HT-29 (cell line): ENCODE data around the gene PRRG1. TPM values are rescaled to one million over a fixed set of nuclear protein-coding genes. Genes with fewer than 3 reads are reported as not detected.
"Not testable (repeated sequence)": the region's sequence is repeated elsewhere in the genome, so short reads cannot be mapped to it uniquely, and the experiment has no call there.

Experiments used
- DNase-seq: peaks from one replicate; pipeline ENCODE4 v3.0.0-alpha.2; 2015; ENCODE audit warnings: low spot score
- total RNA-seq: library from RNA; depleted of rRNA; stranded (reverse); fragments of >200 nt; shearing (Covaris generic); gene quantifications from 2 replicates; pipeline ENCODE4 v1.2.3, GENCODE V29; 2014; rRNA removed

Gene PRRG1
- 4.0 and 5.8 TPM in 2 replicates for total RNA-seq

DNA sequence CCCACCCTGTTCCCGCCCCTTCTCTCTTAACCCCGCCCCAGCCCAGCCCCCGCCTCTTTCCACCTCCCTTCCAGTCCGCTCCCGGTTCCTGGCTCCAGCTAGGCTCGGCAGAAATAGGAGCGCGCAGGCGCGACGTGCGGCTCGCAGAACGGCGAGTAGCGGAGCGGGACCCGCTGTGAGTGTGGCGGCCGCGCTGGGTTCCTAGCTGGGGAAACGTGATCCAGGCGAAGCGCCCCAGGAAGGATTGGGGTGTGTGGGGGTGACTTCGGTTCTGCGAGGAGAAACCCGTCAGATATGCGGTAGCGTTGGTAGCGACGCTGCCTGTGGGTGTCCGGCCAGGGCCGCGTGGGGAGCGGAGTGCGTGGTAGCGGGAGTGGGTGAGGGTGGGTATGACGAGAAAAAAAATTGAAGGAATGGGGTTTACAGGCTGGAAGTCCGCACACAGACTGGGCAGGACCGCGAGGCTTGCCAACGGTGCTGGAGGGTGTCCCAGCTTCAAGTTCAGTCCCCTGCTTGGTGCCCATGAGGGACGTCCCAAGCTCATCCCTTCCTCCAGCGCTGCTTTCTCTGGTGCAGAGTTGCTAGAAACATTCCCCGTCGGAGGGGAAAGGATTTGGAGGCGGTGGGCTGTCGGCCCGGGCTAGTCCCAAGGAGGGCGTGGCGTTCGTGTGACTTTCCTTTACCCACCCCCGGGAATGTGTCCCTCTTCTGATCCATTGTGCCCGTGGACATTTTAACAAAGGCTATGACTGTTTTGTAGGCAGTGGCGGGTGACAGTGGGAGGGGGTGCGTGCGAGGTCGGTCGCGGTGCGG, at the start of gene PRRG1:
Gene PRRG1, plus strand, starts transcription at position 144 of the 813 bp plus-strand sequence. CDS start 56,886 bp downstream, outside the sequence.
- DNase-seq: peak; percentile 58

- DNase-seq: no peak
Observed at GRCh38 chrX:37302569-37302968, 46.6 kb upstream of the PRRG1 start.

- not testable (repeated sequence) for DNase-seq
Observed at GRCh38 chrX:37305238-37305637, 43.9 kb upstream of the PRRG1 start.

GRCh38 chrX:37314531-37314930, 34.6 kb upstream of the PRRG1 start:
- DNase-seq: no peak

GRCh38 chrX:37315511-37316248, 33.5 kb upstream of the PRRG1 start:
- DNase-seq: no peak

- DNase-seq: no peak
Observed at GRCh38 chrX:37320541-37321203, 28.5 kb upstream of the PRRG1 start.

DNA sequence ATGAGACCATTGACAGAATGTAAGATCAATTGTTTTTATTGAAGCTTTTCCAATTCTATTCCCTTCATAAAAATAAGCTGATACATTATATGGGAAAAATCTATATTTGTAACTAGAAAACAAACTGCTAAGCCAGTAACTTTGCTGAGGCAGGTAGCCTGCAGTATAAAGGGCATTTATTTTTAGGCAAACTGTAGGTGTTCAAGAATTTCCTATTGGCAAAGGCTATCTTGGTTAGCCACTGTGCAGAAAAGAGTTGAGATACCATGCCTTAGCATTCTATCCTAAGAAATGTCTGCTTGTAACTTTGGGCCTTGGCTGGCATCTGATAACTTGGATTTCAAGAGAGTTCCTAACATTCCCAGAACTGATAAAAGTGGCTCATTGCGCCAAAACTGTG, 18.5 kb upstream of the PRRG1 start:
- DNase-seq: no peak

DNA sequence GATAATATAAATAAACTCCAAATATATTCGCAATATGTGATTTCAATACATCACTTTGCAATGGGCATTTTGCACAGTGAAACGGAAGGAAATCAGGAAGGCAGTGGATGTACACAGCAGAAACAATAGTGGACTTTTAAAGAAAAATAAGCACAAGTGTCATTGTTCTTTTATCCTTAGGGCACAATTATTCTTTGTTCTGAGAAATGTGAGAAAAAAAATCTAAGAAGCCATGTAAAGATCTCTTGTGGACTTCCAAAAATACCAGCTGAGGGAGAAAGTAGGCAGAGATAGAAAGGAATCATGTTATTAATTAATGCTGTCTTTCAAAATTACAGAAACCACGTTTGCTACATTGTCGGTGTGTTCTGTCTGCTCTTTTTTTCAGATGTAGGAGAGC, 17.6 kb upstream of the PRRG1 start:
- DNase-seq: no peak

- no peak for DNase-seq
Observed at GRCh38 chrX:37332055-37332454, 17.1 kb upstream of the PRRG1 start.

- no peak for DNase-seq
Observed at GRCh38 chrX:37332987-37333658, 16.0 kb upstream of the PRRG1 start.

GRCh38 chrX:37347420-37347819, 1.7 kb upstream of the PRRG1 start:
- no peak for DNase-seq

DNA sequence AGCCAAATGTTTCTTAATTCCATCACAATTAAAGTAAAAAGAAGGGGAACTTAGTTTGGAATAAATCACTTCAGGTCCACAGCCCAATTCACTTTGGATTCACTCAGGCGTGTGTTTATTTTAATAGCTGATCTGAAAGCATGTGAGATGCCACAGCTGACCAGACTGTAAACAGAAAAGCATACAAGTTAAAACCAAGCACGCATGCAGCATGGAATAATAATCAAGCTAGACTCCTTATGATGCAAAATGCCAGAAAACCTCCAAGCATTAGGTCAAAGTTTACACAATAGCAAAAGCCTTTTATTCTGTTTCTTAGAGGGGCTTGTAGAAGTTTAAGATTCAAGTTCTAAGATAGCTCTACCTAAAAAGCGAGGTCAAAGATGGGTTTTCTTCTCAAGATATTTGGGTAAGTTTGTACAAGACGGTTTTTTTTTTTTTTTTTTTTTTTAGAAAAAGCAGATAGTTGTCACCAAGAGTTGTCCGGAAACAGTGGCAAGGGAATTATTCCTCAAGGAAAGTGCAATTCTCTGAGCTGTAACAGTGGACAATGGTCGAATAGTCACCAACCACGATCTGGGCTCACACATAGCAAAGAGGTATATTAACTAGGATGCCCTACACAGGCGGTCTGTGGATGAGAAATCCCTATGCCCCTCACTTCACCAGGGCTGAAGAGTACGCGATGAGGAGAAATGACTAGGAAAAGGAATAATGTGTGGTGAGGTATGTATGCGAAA, 763 bp upstream of the PRRG1 start:
- DNase-seq: peak; percentile 12

- DNase-seq: no peak
Observed at GRCh38 chrX:37348971-37349220, 268 bp upstream of the PRRG1 start.

GRCh38 chrX:37350034-37350365, 836 bp downstream of the PRRG1 start:
- peak; percentile 19 for DNase-seq

DNA sequence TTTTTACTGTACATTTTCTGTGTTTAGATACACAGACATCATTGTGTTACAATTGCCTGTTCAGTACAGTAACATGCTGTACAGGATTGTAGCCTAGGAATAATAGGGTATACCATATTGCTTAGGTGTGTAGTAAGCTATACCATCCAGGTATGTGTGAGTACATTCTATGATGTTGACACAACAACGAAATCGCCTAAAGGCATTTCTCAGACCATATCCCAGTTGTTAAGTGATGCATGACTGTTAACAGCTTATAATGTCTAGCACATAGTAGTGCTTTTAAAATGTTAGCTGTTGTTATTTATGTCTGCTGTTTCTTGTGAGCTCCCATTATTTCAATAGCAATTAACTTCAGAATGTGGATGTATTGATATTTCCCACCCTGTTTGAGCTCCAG, 4.5 kb downstream of the PRRG1 start:
- no peak for DNase-seq

DNA sequence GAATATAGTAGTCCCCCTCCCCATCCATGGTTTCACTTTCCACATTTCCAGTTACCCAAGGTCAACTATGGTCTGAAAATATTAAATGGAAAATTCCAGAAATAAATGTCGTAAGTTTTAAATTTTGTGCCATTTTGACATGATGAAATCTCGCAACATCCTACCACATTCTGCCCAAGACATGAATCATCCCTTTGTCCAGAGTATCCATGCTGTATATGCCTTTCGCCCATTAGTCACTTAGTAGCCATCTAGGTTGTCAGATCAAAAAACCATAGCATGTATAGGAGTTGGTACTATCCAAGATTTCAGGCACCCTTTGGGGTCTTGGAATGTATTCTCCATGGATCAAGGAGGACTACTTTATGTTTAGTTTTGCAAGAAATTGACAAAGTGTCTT, 8.3 kb downstream of the PRRG1 start:
- DNase-seq: no peak

GRCh38 chrX:37361596-37361995, 12.4 kb downstream of the PRRG1 start:
- DNase-seq: no peak

DNA sequence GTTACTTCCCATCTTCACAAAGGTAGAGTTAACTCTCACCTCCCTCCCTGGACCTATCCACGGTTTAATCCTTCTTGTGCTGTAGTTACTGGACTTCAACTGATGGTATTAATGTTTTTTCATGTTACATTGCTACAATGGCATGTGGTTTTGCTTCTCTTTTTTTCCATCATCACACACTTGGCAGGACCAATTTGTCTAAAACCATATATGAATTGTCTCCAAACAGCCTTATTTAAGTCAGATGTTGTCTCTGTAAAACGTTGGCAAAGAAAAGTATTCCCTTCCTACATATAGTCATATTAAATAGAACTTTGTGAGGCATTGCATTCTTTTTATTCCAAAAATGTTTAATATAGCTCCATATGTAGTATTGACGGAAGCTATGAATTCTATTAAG, 15.5 kb downstream of the PRRG1 start:
- no peak for DNase-seq

GRCh38 chrX:37367946-37368345, 18.8 kb downstream of the PRRG1 start:
- no peak for DNase-seq

DNA sequence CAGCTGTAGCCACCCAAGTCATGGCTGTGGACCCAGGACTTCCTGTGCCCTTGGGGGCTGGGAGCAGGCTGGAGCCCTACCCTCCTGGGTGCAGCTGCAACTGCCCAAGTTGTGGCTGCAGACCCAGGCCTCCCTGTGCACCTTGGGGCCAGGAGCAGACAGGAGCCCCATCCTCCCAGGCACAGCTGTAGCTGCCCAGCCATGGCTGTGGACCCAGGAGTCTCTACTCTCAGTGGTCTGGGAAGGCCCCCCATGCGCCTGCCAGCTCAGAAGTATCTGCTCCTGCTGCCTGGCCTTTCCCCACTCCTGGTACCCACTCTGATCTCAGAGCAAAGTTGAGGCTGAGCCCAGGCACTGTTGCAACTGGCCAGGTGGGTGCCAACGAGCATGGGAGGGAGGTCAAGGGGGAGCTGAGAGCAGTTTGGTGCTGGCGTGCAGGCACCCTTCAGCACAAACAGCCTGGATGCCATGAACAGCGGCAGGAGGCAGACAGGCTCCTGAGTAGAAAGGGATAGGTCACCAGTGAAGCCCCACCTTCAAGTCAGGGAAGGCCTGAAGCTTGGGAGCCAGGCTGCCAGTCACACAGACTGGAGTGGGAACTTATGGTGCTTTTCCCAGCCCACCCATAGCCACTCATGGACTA, 21.5 kb downstream of the PRRG1 start:
- DNase-seq: no peak

- DNase-seq: no peak
Observed at GRCh38 chrX:37371578-37371991, 22.4 kb downstream of the PRRG1 start.
